HG02623 (cell line): ENCODE data around the gene FBXO42.
"Not testable (repeated sequence)": the region's sequence is repeated elsewhere in the genome, so short reads cannot be mapped to it uniquely, and the experiment has no call there.

Experiments used
- ATAC-seq: cut with Tn5 transposase; IDR thresholded peaks from one replicate; pipeline ENCODE4 v1.9.1; 2021; ENCODE audit warnings: moderate library complexity; ENCODE audit not compliant: unreplicated experiment

FBXO42 gene

DNA sequence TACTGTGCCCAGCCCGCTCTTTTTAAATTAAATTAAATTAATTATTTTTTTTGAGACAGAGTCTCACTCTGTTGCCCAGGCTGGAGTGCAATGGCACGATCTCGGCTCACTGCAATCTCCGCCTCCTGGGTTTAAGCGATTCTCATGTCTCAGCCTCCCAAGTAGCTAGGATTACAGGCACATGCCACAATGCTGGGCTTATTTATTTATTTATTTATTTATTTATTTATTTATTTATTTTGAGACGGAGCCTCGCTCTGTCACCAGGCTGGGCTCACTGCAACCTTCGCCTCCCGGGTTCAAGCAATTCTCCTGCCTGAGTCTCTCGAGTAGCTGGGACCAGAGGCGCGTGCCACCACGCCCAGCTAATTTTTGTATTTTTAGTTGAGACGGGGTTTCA, 129.6 kb downstream of the FBXO42 start:
- not testable (repeated sequence) for ATAC-seq

- no peak for ATAC-seq
These were observed 130.8 kb downstream of the FBXO42 start for GRCh38 chr1:16221499-16221898.

GRCh38 chr1:16219968-16220500, 132.2 kb downstream of the FBXO42 start:
- ATAC-seq, result no peak

- no peak for ATAC-seq
These were observed 133.6 kb downstream of the FBXO42 start for GRCh38 chr1:16218674-16219071.

GRCh38 chr1:16218014-16218673, 134.1 kb downstream of the FBXO42 start:
- ATAC-seq, result no peak

DNA sequence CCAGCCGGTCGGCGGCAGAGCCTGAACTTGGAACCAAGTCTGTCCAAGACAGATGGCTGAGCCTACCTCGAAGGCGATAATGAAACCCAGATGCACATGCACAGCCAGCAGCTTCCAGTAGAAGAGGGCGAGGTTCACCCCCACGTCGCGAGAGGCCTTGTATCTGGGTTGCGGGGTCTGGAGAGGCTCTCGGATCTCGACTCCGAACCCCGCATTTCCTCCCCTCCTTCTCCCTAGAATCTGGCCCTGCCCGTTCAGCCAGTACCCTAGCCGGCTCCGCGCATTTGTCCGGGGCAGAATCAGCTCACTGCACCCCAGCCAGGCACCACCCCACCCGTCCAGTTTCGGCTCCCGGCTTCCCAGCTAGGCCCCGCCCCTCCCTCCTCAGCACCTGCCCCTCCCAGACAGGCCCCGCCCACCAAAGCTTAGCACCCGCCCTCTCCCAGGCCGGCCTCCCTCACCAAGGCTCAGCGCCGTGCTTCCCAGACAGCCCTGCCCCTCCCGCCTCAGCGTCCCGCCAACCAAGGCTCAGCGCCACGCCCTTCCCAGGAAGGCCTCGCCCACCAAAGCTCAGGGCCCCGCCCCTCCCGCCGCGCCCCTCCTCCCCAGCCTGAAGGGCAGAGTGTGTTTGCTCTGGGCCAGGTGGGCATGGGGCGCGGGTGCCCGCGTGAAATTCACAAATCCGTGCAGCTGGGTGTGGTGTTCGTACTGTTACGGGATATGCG, 135.1 kb downstream of the FBXO42 start:
- peak; percentile 83 for ATAC-seq

GRCh38 chr1:16215882-16216753, 136.2 kb downstream of the FBXO42 start:
- no peak for ATAC-seq

GRCh38 chr1:16215240-16215639, 137.0 kb downstream of the FBXO42 start:
- ATAC-seq, result not testable (repeated sequence)

- not testable (repeated sequence) for ATAC-seq
These were observed 138.7 kb downstream of the FBXO42 start for GRCh38 chr1:16213544-16213943.

- no peak for ATAC-seq
These were observed 139.3 kb downstream of the FBXO42 start for GRCh38 chr1:16213013-16213412.

- no peak for ATAC-seq
These were observed 139.9 kb downstream of the FBXO42 start, which contains the start of gene ARHGEF19 for GRCh38 chr1:16212251-16212961. Gene ARHGEF19 (minus strand): TSS chr1:16212652. CDS start chr1:16209054, 3,598 bp downstream.

GRCh38 chr1:16211824-16212223, 140.5 kb downstream of the FBXO42 start:
- no peak for ATAC-seq

DNA sequence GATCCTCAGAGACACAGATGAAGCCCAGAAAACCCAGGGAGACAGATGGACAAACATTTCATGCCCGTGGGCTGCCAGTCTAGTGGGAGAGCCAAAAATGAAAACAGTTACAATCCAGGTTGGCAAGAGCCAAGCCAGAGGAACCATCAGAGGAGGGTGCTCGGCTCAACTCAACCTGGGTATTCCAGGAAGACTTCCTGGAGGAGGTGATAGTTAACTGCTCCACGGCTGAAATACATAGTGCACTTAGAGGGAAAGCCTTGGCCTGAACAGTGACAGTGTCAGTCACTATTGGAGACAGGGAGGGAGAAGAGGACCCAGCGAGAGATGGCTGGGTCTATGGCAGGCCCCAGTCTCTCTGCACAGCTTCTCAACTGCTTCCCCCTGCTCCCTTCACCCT, 141.7 kb downstream of the FBXO42 start:
- ATAC-seq, result no peak

DNA sequence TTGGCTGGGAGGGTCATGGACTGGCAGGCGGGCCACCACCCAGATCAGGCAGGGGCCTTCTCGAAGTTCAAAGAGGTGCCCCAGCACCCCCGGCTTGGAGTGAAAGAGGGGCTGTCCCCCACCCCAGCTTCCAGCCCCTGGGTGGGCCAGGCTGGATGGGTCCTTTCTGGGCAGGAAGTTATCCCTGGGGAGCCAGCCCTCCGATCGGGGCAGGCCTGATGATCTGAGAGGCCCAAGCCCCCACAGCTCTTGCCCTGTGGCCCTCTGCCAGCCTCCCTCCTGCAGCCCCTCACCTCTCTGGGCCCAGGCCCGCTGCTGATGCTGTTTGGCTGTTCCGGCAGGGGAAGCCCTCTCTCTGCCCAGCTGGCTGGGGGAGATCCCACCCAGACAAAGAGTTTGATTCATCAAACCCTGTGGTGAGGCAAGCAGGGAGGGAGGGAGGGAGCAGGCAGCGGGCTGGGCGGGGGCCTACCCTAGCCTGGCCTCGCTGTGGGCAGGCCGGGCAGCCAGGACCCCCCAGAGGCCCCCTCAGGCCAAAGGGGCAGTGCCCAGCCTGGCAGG, 142.4 kb downstream of the FBXO42 start:
- ATAC-seq, result no peak

GRCh38 chr1:16209132-16209846, 143.0 kb downstream of the FBXO42 start:
- no peak for ATAC-seq

DNA sequence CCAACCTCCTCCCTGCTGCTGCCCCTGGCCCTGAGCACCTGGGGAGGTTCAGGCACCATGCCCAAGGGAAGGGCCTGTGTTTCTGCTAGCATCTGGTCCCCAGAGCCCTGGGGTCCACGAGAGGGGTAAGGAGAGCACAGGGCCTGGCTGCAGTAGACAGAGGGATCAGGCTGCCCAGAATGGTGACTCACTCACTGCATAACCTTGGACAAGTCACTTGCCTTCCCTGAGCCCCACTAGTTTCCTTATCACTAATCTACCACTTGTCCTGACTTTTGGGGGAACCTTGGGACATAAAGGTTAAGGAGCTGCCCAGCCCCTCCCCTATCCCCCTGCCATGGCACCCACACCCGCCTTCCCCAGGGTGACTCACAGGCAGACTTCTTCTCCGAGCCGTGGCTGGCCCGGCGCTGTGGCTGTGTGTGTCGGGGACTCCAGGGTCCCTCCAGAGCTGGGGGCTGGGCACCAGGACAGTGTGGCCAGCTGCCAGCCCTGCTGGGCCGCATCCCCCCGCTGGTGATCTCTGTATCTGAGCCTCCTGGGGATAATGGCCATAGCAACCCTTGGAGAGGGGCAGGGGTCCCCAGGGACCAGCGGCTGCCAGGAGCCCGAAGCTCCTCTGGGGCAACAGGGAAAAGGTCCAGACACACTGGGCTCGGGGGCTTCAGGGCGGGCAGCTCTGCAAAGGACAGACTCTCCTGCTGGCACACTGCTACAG, 143.9 kb downstream of the FBXO42 start:
- ATAC-seq, result no peak

DNA sequence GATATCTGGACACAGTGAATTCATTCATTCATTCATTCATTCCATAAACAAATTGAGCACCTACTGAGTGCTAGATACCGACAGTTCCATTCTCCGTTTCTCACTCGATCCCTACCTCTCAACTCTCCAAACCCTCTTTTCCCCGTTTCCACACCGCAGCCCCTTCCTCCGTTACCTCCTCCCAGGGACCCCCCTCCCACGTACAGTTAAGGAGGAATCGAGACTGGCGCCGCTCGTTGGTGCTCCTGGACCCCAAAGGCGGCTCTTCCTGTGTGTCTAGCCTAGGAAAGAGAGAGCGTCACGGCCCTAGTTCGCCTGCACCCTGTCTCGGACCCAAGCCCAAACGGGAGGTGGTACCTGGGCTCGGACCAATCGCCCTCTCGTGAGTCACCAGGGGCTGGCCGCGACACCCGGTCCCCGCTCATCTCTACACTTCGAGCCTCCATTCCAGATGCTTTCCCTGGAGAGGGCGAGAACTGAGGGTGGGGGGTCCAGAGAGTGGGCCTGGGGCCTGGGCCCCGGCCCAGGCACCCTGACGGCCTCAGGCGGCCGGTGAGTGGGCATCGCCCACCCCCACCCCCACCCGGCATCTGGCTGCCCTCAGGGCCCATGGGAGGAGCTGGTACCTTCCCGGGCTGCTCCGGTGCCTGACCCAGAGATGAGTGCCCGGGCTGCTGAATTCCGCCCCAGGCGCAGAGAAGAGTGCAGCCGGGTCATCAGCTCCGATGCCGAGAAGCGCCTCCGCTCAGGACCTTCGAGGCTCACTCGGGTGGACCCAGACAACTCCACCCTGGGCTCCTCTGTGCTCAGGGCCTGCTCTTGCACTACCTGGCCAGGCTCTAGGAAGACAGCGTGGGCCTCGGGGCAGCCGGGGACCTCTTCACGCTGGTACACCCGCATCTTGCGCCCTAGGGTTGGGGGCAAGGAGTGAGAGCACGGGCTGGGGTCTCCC, 144.7 kb downstream of the FBXO42 start:
- no peak for ATAC-seq
